Measurements from ENCODE around the gene PPEF1. TPM values are rescaled to one million over a fixed set of nuclear protein-coding genes. Genes with fewer than 3 reads are reported as not detected.

Gene PPEF1, protein sequence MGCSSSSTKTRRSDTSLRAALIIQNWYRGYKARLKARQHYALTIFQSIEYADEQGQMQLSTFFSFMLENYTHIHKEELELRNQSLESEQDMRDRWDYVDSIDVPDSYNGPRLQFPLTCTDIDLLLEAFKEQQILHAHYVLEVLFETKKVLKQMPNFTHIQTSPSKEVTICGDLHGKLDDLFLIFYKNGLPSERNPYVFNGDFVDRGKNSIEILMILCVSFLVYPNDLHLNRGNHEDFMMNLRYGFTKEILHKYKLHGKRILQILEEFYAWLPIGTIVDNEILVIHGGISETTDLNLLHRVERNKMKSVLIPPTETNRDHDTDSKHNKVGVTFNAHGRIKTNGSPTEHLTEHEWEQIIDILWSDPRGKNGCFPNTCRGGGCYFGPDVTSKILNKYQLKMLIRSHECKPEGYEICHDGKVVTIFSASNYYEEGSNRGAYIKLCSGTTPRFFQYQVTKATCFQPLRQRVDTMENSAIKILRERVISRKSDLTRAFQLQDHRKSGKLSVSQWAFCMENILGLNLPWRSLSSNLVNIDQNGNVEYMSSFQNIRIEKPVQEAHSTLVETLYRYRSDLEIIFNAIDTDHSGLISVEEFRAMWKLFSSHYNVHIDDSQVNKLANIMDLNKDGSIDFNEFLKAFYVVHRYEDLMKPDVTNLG
- under 1 TPM; 0.33 to 0.34 TPM for total RNA-seq

DNA sequence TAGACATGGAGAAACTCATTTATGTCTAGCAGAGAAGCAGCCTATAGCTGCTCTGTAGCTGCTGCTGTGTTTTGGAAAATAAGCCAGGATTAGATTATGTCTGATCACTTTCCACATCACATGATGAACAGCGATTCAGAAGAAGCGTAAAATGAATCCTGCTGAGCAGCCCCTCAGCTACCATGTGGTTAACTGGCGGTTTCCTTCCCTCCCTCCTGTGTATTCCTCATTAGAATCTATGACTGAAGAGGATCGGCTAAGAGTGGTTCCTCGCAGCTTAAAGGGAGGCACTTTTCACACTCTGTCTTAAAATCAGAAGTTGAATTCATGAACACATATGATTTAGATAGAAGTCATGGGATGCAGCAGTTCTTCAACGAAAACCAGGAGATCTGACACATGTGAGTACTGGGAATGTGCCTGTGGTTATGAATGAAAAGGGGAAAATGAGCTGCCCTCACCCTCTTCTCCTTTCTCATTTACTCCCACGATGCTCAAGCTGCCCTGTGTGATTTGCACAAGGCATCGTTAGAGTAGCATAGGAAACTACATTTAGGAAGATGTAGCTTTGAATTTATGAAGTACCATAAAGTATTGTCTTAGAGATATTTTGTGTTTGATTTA is at the start of gene PPEF1:
Gene PPEF1, plus strand, starts transcription at position 220 of the 624 bp plus-strand sequence. Its CDS starts 136 bp downstream, at position 356.

DNA sequence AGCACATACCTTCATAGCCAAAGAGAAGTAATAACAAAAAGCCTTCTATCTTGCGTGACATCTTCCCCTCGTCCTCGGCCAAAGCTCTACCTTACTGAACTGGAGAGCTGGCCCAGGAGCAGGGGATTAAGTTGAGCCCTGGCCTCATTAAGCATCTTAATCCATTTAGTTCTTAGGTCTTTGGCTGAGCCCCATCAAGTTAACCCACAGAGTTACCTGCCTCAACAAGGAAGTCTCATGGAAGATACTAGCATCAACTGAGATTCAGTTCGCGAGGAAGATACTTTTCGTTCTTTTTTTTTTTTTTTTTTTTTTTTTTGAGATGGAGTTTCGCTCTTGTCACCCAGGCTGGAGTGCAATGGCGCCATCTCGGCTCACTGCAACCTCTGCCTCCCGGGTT is 35.4 kb upstream of the PPEF1 start, which contains the start of gene RS1:
Gene RS1, minus strand, starts transcription at position 101 of the 400 bp plus-strand sequence. Its CDS starts 40 bp downstream, at position 61.

Other genes starting within 250 kb of the PPEF1 start
- not detected for gene RS1, start 35.5 kb upstream of the PPEF1 start, total RNA-seq